IMR-90 (cell line): ENCODE results near the gene TRIM6. TPM values are rescaled to one million over a fixed set of nuclear protein-coding genes. Genes with fewer than 3 reads are reported as not detected.

ENCODE experiments used
- ATAC-seq: fragments of 200-7000 bp; cut with Tn5 transposase; 2 replicates; pipeline ENCODE4 v1.9.1; 2020; ENCODE audit warnings: low read depth, mild to moderate bottlenecking, moderate library complexity
- BruUV-seq: library from RNA; stranded (reverse); fragments of 400-500 nt; replicated peaks from 2 replicates; lab custom pipeline; 2021; lab: Mats Ljungman, UMichigan
- CTCF ChIA-PET: fragments of 300-600 bp; formaldehyde crosslinking; extraction: SDS; loops from one replicate; lab custom pipeline; 2021; ENCODE audit warnings: antibody characterized with exemption; lab: Yijun Ruan, JAX
- POLR2A ChIA-PET: fragments of 300-600 bp; sonication (Branson Sonifier 250); formaldehyde crosslinking; loops from one replicate; lab custom pipeline; 2022; ENCODE audit warnings: antibody characterized with exemption; ENCODE audit not compliant: unreplicated experiment; lab: Charles Lee
- DNase-seq: peaks from one replicate; pipeline ENCODE4 v3.0.0; 2013
- H2AFZ ChIP-seq: replicated peaks from 2 replicates; pipeline ENCODE3; 2013; ENCODE audit warnings: low read length, mild to moderate bottlenecking; ENCODE audit not compliant: poor library complexity
- H2AK5ac ChIP-seq: 2 replicates; pipeline ENCODE4 v1.6.1; 2013; ENCODE audit warnings: low read depth, low read length, inconsistent platforms
- H2AK9ac ChIP-seq: replicated peaks from 2 replicates; pipeline ENCODE3; 2013; ENCODE audit warnings: mild to moderate bottlenecking, low read depth, low read length, moderate library complexity; ENCODE audit not compliant: poor library complexity
- H2BK120ac ChIP-seq: 2 replicates; pipeline ENCODE4 v1.6.1; 2013; ENCODE audit warnings: low read depth, low read length, inconsistent platforms
- H2BK15ac ChIP-seq: 3 replicates; pipeline ENCODE4 v1.6.1; 2013; ENCODE audit warnings: low read depth, low read length, inconsistent platforms
- H2BK20ac ChIP-seq: 2 replicates; pipeline ENCODE4 v1.6.1; 2013; ENCODE audit warnings: low read depth, mild to moderate bottlenecking, inconsistent platforms, low read length, moderate library complexity
- H2BK5ac ChIP-seq: 2 replicates; pipeline ENCODE4 v1.6.1; 2013; ENCODE audit warnings: mild to moderate bottlenecking, low read depth, low read length, inconsistent platforms; ENCODE audit not compliant: poor library complexity, severe bottlenecking
- H3K14ac ChIP-seq: replicated peaks from 2 replicates; pipeline ENCODE4 v1.6.1; 2013; ENCODE audit warnings: low read depth, low read length, inconsistent platforms
- H3K18ac ChIP-seq: 2 replicates; pipeline ENCODE4 v1.6.1; 2013; ENCODE audit warnings: low read depth, low read length, control low read depth
- H3K23ac ChIP-seq: 2 replicates; pipeline ENCODE4 v1.6.1; 2013; ENCODE audit warnings: low read depth, low read length, inconsistent platforms
- H3K27ac ChIP-seq: 2 replicates; pipeline ENCODE4 v1.5.1; 2013; ENCODE audit warnings: mild to moderate bottlenecking, control low read depth, low read length; ENCODE audit not compliant: insufficient read depth
- H3K27me3 ChIP-seq: 2 replicates; pipeline ENCODE4 v1.6.1; 2013; ENCODE audit warnings: low read length; ENCODE audit not compliant: control insufficient read depth, insufficient read depth
- H3K36me3 ChIP-seq: 2 replicates; pipeline ENCODE4 v1.6.1; 2013; ENCODE audit warnings: low read length, mixed read lengths; ENCODE audit not compliant: control insufficient read depth, insufficient read depth
- H3K4ac ChIP-seq: 2 replicates; pipeline ENCODE4 v1.6.1; 2013; ENCODE audit warnings: low read depth, low read length, inconsistent platforms
- H3K4me1 ChIP-seq: 2 replicates; pipeline ENCODE4 v1.6.1; 2013; ENCODE audit warnings: low read length, mixed read lengths; ENCODE audit not compliant: control insufficient read depth, insufficient read depth
- H3K4me2 ChIP-seq: 2 replicates; pipeline ENCODE4 v1.6.1; 2013; ENCODE audit warnings: low read depth, mild to moderate bottlenecking, control low read depth, low read length, moderate library complexity
- H3K4me3 ChIP-seq: 2 replicates; pipeline ENCODE4 v1.5.1; 2013; ENCODE audit warnings: low read depth, mild to moderate bottlenecking, control low read depth, low read length, moderate library complexity; ENCODE audit not compliant: insufficient read depth
- H3K56ac ChIP-seq: 2 replicates; pipeline ENCODE4 v1.6.1; 2013; ENCODE audit warnings: low read length, inconsistent platforms; ENCODE audit not compliant: insufficient read depth; ENCODE audit errors: extremely low read depth
- H3K79me1 ChIP-seq, 2 experiments: 2 replicates each; pipeline ENCODE4 v1.6.1; 2013; ENCODE audit warnings: low read length in 2 of 2, inconsistent platforms in 1 of 2, low read depth in 1 of 2
- H3K9ac ChIP-seq: 2 replicates; pipeline ENCODE4 v1.6.1; 2013; ENCODE audit warnings: low read depth, low read length, control low read depth
- H3K9me1 ChIP-seq: 2 replicates; pipeline ENCODE4 v1.6.1; 2013; ENCODE audit warnings: low read length, inconsistent platforms; ENCODE audit not compliant: insufficient read depth
- H3K9me3 ChIP-seq: 2 replicates; pipeline ENCODE4 v1.6.1; 2013; ENCODE audit warnings: low read length; ENCODE audit not compliant: control insufficient read depth, insufficient read depth
- H4K20me1 ChIP-seq: 2 replicates; pipeline ENCODE4 v1.6.1; 2013; ENCODE audit warnings: low read length, inconsistent platforms; ENCODE audit not compliant: insufficient read depth
- H4K5ac ChIP-seq: 2 replicates; pipeline ENCODE4 v1.6.1; 2013; ENCODE audit warnings: mild to moderate bottlenecking, low read depth, low read length, control low read depth
- H4K8ac ChIP-seq, 2 experiments: 2 replicates each; pipeline ENCODE4 v1.6.1; 2013; ENCODE audit warnings: low read depth in 2 of 2, low read length in 2 of 2, control low read depth in 1 of 2, inconsistent platforms in 1 of 2
- H4K91ac ChIP-seq: 2 replicates; pipeline ENCODE4 v1.6.1; 2013; ENCODE audit warnings: low read depth, low read length, inconsistent platforms; ENCODE audit not compliant: insufficient read depth
- CEBPB ChIP-seq: IDR thresholded peaks from 2 replicates; pipeline ENCODE4 v1.6.1; 2012; ENCODE audit warnings: low read depth, low read length, improper control_type of control experiment
- CTCF ChIP-seq: conservative IDR thresholded peaks from 2 replicates; pipeline ENCODE4 v1.5.1; 2012; ENCODE audit warnings: mild to moderate bottlenecking, low read depth, low read length, improper control_type of control experiment
- ELK1 ChIP-seq: fragments of 150-350 bp; IDR thresholded peaks from 2 replicates; pipeline ENCODE4 v1.6.1; 2016; ENCODE audit warnings: low read depth, mild to moderate bottlenecking, low read length, moderate library complexity, borderline replicate concordance
- MAFK ChIP-seq: IDR thresholded peaks from 2 replicates; pipeline ENCODE4 v1.6.1; 2012; ENCODE audit warnings: low read depth, low read length, improper control_type of control experiment
- MAZ ChIP-seq: IDR thresholded peaks from 2 replicates; pipeline ENCODE4 v1.6.1; 2012; ENCODE audit warnings: low read depth, mild to moderate bottlenecking, low read length, improper control_type of control experiment, moderate library complexity, borderline replicate concordance
- MXI1 ChIP-seq: IDR thresholded peaks from 2 replicates; pipeline ENCODE4 v1.6.1; 2012; ENCODE audit warnings: low read depth, mild to moderate bottlenecking, low read length, moderate library complexity, borderline replicate concordance
- RCOR1 ChIP-seq: IDR thresholded peaks from 2 replicates; pipeline ENCODE4 v1.6.1; 2012; ENCODE audit warnings: mild to moderate bottlenecking, low read length, improper control_type of control experiment; ENCODE audit not compliant: insufficient replicate concordance
- RFX5 ChIP-seq: IDR thresholded peaks from 2 replicates; pipeline ENCODE4 v1.8.0; 2012; ENCODE audit warnings: low read depth, mild to moderate bottlenecking, low read length, moderate library complexity
- SMC3 ChIP-seq: fragments of 150-350 bp; IDR thresholded peaks from 2 replicates; pipeline ENCODE4 v1.6.1; 2016; ENCODE audit warnings: low read depth, mild to moderate bottlenecking, antibody characterized with exemption, low read length, moderate library complexity
- USF2 ChIP-seq: fragments of 150-350 bp; IDR thresholded peaks from 2 replicates; pipeline ENCODE4 v1.6.1; 2017; ENCODE audit warnings: mild to moderate bottlenecking, antibody characterized with exemption, low read length, low read depth
- WGBS, 2 experiments: methylation state at CpG; one replicate each; pipeline versions ENCODE4 v1.1.5 to v1.1.7; 2013; ENCODE audit warnings: missing lambda C conversion rate in 2 of 2; ENCODE audit not compliant: insufficient read length in 1 of 2; ENCODE audit errors: extremely low coverage in 2 of 2; 5-methylcytosine and 5-hydroxymethylcytosine counted together
- dilution Hi-C: fragments of 300-500 bp; cut with HindIII; formaldehyde crosslinking; loops from one replicate; pipeline ENCODE4 v1.14.3; 2018; ENCODE audit warnings: low sequenced_read_pairs; ENCODE audit not compliant: unreplicated experiment
- in situ Hi-C: fragments of 300-500 bp; cut with MboI; formaldehyde crosslinking; loops from 3 replicates; pipeline ENCODE4 v1.14.3; 2019; ENCODE audit warnings: low sequenced_read_pairs, inconsistent platforms, mixed read lengths
- intact Hi-C: fragments of 100-400 bp; cut with micrococcal nuclease; formaldehyde crosslinking; loops from 2 replicates; pipeline ENCODE4 v1.10.0; 2022
- polyA plus RNA-seq, 3 experiments: library from polyadenylated mRNA; depleted of rRNA; stranded (reverse); fragments of >200 nt; gene quantifications; 2 replicates each; pipeline ENCODE4 v1.2.3, GENCODE V29; 2012; ENCODE audit warnings: low replicate concordance in 1 of 3
- total RNA-seq: library from RNA; depleted of rRNA; stranded (reverse); fragments of >200 nt; gene quantifications from 2 replicates; pipeline ENCODE4 v1.2.3, GENCODE V29; 2012

TRIM6 gene
- total and polyA plus RNA-seq, 2 of the 4 experiments (the other 2 are of a cell fraction), result 3.9 to 4.7 TPM

- H2BK120ac ChIP-seq, result no peak overlapping the region
- H3K56ac ChIP-seq, result no peak overlapping the region
- H3K36me3 ChIP-seq, result no peaks in the 10 kb centered on the region
- H2BK5ac ChIP-seq, result no peak overlapping the region
- H2AFZ ChIP-seq, result peak overlapping the region; percentile 65
- TF ChIP-seq CEBPB, result no peak
- TF ChIP-seq SMC3, result no peak
- TF ChIP-seq MXI1, result no peak
- TF ChIP-seq CTCF, result no peak
- no peak for TF ChIP-seq MAZ
- no peak for TF ChIP-seq RCOR1
- TF ChIP-seq ELK1, result no peak
- TF ChIP-seq MAFK, result no peak
- no peak for TF ChIP-seq USF2
- TF ChIP-seq RFX5, result no peak
- H4K91ac ChIP-seq, result no peak overlapping the region
- no peak overlapping the region for H3K18ac ChIP-seq
- no peaks in the 10 kb centered on the region for H3K9me3 ChIP-seq
- no peak overlapping the region for H4K5ac ChIP-seq
- H3K4me3 ChIP-seq, result no peak overlapping the region
- no peaks in the 10 kb centered on the region for H3K9me1 ChIP-seq
- WGBS, 2 experiments, result no CpG with 5 or more reads among the region's 1 CpG
- intact Hi-C loops, result no loop called here
- H4K8ac ChIP-seq, result no peak overlapping the region
- no peak overlapping the region for H3K27ac ChIP-seq
- in situ Hi-C loops, result no loop called here
- no peaks in the 10 kb centered on the region for H3K79me1 ChIP-seq
- no peaks in the 10 kb centered on the region for H4K20me1 ChIP-seq
- no peak overlapping the region for H2AK9ac ChIP-seq
- H3K4ac ChIP-seq, result no peak overlapping the region
- no peak overlapping the region for H2BK15ac ChIP-seq
- dilution Hi-C loops, result no loop called here
- DNase-seq (peak; percentile 29), ATAC-seq (no peak)
- ChIA-PET POLR2A (no interaction called here), CTCF (interaction anchor here (0.6 kb wide), 1 partner anchor 132 kb away, joined by 4 read pairs; no protein-coding TSS in a partner anchor)
- H3K9ac ChIP-seq, result no peak overlapping the region
- H3K27me3 ChIP-seq, result no peaks in the 10 kb centered on the region
- no peaks in the 10 kb centered on the region for H3K4me1 ChIP-seq
- no peak overlapping the region for H3K4me2 ChIP-seq
- BruUV-seq, result no TSS peak
- no peak overlapping the region for H2BK20ac ChIP-seq
- H2AK5ac ChIP-seq, result no peak overlapping the region
- H3K14ac ChIP-seq, result no peak overlapping the region
- H3K23ac ChIP-seq, result no peak overlapping the region
Observed at GRCh38 chr11:5564259-5565019, 32.0 kb upstream of the TRIM6 start.
